HG02840 (cell line): ENCODE measurements around the gene CNTNAP3B.
"Not testable (repeated sequence)": the region's sequence is repeated elsewhere in the genome, so short reads cannot be mapped to it uniquely, and the experiment has no call there.

ENCODE experiments used
- ATAC-seq: cut with Tn5 transposase; IDR thresholded peaks from one replicate; pipeline ENCODE4 v1.9.1; 2021; ENCODE audit warnings: mild to moderate bottlenecking, moderate library complexity, moderate number of reproducible peaks; ENCODE audit not compliant: unreplicated experiment, low FRiP score

CNTNAP3B gene

DNA sequence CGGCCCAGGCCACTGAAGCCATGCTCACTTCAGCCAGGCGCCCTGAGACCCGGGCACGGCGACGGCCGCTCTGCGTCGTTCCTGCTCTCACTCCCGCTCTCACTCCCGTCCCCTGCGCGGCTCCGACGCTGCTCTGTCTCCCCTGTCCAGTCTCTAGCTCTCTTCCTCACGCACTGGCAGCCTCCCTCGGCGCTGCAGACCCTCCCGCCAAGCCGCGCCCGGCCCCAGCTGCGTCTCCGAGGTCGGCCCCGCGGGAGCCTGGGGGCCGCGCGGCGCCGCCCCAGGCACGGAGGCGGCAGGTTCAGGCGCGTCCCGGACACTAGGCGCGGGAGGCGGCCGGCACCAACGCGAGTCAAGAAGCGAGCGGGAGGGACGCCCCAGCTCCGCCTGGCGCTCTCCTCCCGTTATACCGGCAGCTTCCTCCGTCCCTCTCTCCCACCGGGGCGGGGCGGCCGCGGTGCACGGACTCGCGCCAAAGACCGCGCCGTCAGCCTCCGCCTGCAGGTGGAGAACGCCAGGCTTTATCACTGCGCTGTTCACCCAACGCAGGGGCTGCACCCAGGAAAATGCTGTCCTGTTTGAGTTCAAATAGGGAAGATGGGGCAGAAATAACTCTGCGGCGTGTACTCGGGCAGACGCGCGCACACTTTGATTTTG lies at the start of gene CNTNAP3B:
TSS of gene CNTNAP3B (minus strand) at position 354 of the 657 bp plus-strand sequence. CDS start at position 22, 332 bp downstream.
- ATAC-seq = not testable (repeated sequence)

DNA sequence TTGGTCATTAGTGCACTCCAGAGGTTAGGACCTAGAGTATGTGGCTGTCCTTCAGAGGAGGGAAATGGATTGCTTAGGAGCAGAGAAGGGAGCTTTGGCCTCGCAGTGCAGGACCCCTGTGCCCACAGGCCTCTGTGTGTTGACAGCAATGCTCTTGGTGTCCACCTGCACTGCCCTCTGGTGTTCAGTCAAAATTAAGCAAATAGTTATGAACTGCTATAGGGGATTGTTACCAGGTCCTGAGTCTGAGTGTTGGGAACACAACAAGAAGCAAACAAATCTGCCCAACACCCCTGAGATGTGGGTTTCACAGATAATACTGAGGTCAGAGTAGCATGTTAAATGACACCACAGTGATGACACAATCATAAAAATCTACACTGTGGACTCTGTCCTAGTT lies 31.1 kb upstream of the CNTNAP3B start:
- not testable (repeated sequence) for ATAC-seq

DNA sequence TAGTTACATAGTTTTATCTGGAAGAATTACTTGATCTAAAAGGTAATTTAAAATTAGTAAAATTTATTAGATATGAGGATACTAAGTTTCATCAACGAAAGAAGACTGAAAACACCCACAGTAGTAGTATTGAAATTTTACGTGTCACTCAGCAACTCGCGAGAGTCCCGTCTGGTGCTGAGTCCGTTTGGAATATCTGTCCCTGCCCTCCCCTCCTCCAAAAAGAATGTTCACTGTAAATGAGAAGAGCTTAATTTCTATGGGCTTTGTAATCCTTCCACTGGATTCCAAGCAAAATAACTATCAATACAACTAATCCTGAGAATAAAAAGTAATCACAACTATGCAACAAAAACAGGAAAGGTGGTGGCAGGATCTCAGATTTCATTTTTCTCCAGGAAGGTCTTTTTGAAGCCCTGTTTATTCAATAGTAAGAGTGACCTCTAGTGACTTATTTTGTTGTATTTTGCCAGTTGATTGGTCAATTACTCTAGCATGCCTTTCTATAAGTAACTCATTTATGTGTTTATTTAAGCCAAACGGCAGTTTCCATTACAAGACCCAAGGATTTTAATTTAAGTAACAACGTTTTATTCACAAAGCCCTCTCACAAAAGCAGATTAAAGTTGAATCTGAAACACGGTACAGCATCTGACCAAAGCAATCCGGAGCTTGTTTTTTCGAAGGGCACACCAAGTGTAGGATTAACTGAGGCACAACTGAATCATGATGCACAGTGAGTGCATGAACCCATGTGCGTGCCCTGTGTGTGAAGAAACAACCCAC lies 2.0 kb downstream of the CNTNAP3B start:
- ATAC-seq = not testable (repeated sequence)

DNA sequence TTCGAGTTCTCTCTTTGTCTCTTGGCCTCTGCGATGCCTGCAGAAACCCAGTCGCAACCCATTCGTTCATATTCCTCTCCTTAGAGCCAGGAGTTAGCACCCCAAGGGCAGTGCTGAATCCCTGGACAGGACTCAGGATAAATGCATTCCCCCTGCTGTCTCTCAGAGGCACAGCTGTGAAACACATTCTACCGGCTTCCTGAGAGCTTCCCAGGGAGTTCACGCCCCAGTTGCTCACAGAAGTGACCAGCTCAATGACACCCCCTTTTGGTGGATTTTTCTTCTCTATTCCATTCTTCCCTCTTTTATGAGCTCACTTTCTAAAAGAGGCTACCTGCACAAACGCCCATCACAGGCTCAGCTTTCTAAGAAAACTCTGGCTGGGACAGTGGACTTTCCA lies 8.2 kb downstream of the CNTNAP3B start:
- ATAC-seq = not testable (repeated sequence)

DNA sequence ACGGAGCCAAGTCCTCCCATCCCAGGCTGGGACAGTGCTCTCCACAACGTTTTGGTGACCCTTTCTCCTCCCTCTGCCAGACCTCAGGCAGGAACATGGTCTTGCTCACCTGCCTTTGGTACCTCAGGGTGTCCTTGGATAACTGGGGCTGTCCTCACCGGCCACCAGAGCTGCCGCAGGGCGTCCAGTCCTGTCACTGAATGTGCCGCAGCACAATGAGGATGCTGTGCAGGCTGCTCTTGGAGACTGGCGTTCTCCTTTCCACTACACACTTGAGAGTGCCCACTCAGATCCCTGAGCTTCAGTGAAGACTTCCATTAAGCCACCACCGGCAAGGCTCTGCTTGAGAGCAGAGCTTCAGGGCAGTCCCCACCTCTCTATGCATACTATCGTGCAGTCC lies 33.3 kb downstream of the CNTNAP3B start:
- ATAC-seq = not testable (repeated sequence)

DNA sequence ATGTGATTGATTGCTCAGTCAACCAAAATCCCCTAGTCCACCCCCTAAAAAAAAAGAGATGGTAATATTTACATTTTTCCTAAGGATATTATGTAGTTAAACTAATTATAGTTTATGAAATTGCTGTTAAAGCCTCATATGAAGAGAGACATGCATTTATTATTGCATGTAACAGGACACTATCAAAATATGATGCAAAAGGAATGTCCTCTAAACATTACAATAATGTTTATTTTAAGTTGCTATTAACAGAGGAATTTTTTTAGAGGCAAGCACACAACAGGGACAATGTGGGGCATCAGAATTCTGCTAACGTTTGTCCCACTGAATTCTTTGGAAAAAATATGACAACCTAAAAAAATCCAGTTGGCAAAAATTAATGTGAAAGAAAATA lies 44.7 kb downstream of the CNTNAP3B start:
- not testable (repeated sequence) for ATAC-seq

DNA sequence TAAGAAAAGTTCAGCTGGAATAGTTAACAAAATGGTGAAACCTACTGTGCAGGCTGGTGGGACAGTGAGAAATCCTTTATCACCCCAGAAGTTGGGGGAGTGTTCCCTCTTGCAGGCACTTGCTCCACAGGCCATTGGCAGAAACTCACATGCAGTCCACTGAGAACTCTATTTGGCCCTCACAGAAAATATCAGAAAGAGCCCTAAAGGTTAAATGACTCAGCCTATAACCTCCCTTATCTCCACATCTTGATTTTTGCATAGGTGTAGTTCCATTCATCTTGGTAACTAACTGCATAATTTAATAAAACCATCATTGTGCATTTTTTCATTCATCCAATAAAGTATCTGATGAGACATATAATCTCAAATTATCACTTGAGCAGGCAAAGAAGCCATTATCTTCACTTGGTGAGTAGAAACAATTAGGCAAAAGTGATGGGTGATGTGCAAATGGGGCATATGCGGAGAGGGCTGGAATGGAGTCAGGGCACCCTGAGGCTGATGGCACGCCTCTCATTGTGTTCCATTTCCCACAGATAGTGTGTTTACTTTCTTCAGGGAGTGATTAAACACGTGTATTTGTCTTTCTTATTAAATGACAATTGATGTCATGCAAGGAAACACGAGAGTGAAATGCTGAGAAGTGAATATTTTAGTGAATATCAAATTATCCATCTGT lies 45.2 kb downstream of the CNTNAP3B start:
- ATAC-seq = not testable (repeated sequence)

DNA sequence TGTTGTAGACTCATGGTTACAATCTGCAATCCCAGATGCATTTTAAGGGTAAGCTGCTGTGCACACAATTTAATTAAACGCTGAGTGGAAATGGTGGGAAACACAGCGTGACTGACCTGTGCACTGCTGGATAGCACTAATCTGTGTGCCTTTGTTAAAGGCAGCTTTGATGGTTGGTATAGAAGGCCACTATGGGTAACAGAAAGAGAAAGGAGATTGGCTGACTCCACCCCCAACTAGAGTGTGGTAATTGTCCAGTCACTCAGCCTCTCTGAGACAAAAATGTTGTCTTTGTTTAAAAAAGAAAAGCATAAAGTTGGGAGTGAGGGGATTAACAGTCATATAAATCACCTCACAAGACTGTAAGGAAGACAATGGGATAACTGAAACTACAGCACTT lies 48.9 kb downstream of the CNTNAP3B start:
- ATAC-seq = not testable (repeated sequence)

DNA sequence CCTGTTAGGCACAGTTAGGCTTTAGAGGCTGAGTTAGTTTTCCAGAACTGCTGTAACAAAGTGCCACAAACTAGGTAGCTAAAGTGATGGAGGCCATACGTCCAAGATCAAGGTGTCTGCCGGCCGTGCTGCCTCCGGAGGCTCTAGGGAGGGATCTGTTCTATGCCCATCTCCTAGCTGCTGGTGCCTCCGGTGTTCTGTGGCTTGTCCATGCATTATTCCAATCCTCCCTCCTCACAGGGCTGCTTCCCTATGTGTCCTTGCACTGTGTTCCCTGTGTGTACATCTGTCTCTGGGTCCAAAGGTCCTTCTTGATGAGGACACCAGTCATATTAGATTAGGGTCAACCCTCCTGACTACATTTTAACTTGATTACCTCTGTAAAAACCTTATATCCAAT lies 54.4 kb downstream of the CNTNAP3B start:
- not testable (repeated sequence) for ATAC-seq

DNA sequence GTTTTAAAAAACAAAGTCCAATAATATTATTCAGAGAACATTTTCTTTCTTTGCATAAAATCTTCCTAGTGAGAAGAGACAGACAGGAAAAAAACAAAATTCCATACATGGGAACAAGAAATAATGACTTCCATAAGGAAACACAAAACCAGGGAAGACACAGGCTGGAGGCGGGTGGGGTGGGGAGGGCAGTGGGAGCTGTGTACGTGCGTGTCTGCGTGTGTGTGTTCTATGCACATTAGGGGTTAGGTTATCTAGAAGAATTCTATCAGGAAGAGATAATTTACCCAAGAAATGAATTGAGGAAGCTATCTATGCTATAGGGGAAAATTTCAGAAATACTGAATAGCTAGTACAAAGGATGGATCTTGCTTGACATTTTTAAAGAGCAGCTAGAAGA lies 58.2 kb downstream of the CNTNAP3B start:
- not testable (repeated sequence) for ATAC-seq

DNA sequence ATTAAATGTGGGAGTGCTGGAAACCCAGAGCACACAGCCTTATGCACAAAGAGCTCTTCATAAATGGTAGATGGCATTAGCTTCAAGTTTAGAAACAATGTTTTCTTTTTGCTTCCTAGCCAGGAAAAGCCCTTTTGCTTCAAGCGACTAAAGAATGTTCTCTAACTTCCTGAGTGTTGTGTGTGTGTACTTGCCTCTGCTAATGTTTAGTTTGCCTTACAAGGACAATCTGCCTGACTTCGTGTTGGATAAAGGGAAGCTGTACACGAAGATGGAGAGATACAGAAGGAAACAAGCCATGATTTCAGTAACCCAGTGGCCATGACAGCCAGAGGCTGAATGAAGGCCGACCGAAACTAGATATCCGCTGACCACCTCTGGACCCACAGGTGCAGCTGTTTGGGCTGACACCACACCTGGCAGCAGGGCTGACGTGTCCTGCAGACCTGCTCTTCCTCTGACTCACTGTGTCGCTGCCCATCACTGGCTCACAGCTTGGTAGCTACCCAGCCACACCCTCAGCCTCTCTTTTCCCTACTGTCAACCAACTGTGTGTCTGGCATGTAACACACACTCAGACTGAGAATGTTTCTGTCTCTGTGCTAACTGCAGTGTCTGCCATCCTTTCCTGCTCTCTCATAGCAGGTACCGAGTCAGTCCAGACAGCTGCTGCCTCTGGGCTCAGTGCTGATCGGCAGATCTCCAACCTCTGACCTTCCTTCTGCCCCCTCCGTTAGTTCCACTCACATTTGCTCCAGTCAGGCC lies 59.0 kb downstream of the CNTNAP3B start:
- not testable (repeated sequence) for ATAC-seq

DNA sequence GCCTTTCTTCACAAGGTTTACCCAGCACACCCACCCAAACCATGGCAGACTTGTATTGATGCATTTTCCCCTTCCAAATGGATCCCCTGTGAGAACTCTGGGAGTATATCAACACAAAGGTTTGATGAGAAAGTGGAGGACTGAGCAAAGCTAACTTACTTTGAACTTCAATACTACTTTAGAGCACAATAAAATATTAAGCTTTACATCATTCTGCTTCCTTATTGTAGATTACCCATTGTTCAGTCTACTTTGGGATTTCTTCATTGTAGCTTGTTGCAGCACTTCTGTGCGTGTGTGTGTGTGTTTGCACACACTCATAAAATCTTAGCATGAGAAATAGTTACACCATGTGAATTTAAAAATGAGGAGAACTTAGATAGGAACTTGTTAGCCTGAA lies 75.4 kb downstream of the CNTNAP3B start:
- not testable (repeated sequence) for ATAC-seq

DNA sequence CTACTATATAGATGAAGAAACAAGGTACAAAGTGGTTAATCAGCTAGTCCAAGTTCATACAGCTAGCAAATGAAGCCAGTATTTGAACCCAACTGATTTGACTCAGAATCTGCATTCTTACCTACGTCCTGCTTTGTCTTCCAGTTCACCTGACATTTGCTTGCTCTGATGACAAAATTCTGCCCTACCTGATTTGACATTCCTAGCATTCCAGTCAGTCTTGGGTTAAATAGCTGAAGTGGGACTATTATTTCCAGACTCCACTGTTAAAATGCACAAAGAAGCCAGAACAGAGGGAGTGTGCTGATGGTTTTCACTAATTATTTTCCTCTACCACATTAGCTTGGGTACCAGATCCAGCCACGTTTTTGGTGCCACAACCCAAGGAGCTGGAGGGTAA lies 78.5 kb downstream of the CNTNAP3B start:
- ATAC-seq = not testable (repeated sequence)

DNA sequence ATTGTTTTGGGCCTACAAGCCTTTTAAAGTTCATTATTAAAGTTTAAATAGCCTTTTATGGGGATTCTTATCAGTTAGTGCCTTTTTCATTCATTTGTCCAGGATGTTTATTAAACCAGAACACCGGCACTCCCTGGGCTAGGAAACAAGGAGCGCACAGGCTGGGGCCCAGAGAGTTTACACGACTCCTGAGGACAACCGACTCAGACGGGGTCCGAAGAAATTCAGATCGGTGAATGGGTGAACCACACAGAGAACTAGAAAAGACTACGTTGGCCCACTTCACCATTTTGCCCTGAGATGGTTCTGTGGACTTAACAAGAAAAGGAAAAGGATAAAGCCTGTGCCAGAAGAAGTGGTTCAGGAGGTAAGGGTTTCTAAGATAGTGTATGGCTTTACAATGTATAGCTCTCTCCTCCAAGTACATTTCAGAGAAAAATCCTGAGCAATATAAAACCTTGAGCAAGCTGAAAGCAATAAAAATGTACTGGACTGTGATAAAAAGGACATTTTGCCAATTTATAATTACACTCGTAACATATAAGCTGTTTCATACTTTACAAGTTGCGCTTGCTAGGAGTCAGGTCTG lies 84.7 kb downstream of the CNTNAP3B start:
- not testable (repeated sequence) for ATAC-seq

DNA sequence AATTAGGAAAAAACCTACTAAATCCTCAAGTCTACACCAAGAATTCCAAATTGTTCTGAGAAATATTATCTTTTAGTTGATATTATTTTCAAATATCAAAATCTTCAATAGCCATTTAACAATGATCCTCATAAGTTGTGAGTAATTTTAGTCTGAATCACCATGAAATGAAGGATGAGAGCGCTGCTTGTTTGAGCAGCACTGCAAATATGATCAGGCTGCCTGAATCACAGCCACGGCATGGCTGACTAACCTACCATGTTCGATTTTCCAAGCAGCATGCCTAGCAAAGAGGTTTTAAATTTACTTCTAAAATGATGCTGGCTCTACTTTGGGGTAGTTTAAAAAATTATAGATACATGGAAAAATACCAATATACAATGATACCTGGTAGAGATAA lies 95.7 kb downstream of the CNTNAP3B start:
- not testable (repeated sequence) for ATAC-seq

DNA sequence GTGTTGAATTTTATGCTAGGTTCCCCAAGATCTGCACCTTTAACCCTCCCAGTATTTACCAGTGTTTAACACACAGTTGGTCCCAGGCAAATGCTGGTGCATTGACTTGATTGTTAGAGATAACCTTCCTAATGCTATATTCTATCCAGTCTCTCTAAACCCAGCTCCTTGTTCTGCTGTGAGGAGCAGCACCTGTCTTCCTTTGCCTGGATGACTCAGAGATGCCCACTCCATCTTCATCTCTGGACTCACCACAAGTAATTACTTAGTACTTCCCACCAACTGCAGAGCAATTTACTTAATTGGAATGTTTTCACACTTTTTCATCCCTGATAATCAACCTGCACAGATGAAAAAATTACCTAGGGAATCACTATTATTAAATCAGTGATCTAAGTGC lies 108.6 kb downstream of the CNTNAP3B start:
- not testable (repeated sequence) for ATAC-seq

DNA sequence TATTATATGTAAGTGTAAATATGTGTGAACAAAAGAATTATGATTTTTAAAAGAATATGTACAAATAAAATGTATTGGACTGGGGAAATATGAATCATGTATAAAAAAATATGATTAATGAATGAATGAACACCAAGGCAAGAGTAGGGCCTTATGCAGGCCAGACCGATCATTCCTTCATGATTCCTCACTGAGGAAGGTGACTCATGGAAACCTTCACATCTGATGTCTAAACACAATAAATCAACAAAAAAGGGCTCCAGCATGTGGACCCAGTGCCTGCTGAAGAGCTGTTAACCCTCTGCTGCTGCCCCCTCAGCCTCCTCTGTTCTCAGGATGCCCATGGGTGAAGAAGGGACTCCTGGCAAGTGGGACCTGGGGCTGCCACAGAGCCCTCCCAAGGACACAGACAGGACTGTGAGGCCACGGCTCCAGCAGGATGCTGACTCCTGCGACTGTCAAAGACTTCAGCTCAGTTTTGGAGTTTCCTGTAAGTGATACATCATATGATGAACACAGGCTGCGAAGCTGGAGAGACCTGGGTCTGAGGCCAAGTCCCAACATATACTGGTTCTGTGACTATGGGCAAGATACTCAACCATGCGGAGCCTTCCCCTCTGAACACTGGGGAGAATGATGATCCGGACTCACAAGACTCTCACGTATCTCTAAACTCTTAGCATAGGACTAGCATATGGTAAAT lies 110.9 kb downstream of the CNTNAP3B start:
- not testable (repeated sequence) for ATAC-seq

DNA sequence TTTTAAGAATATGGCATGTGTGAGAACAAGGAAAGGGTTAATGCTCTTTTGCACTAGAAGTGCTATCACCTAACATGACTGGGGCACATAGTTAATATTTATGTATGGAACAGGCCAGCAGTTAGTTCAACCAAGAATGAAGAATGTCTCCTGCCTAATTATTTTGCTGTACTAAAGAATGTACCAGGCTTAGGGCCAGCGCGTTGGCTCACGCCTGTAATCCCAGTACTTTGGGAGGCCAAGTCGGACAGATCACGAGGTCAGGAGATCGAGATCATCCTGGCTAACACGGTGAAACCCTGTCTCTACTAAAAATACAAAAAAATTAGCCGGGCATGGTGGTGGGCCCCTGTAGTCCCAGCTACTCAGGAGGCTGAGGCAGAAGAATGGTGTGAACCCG lies 114.9 kb downstream of the CNTNAP3B start:
- not testable (repeated sequence) for ATAC-seq

DNA sequence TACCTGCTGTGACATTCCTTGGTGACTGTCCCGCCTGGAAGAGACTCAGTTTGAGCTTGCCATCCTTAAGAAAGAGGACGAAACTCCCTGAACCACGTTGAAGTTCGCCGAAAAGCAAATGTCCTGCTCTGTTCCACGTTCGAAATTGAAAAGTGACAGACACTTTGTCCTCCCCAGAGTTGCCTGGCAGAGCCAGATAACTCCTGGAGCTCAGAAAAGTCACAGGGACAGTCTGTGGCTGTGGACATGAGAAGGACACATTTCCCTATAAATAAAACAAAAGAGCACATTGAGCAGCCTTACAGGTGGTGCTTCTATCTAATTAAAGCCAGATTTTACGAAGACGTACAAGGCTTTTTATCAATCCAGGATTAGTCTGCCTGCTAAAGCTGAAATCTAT lies 137.6 kb downstream of the CNTNAP3B start:
- not testable (repeated sequence) for ATAC-seq
